NCI-H1092 treated with DMSO at 0.1 percent for 48 hours (cell line): ENCODE data around the gene KCNG1.
A peak's percentile ranks its signal among the peaks of the same experiment; 100 is the strongest.

Source experiments
- DNase-seq: peaks from one replicate; lab custom pipeline; 2025; lab: John Stamatoyannopoulos, UW

Gene KCNG1

DNA sequence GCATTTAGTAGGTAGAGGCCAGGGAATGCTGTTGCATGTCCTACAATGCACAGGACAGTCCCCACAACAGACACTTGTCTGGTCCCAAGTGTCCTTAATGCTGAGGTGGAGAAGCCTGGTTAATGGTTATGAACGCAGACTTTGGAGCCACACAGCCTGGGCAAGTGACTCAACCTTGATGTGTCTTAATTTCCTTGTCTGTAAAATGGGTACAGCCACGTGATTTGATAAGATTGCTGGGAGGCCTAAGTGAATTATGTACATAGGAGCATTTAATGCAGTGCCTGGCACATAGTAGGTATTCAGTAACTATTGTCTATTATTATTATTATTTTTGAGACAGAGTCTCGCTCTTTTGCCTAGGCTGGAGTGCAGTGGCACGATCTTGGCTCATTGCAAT is 11.4 kb downstream of the KCNG1 start:
- DNase-seq = no peak

DNA sequence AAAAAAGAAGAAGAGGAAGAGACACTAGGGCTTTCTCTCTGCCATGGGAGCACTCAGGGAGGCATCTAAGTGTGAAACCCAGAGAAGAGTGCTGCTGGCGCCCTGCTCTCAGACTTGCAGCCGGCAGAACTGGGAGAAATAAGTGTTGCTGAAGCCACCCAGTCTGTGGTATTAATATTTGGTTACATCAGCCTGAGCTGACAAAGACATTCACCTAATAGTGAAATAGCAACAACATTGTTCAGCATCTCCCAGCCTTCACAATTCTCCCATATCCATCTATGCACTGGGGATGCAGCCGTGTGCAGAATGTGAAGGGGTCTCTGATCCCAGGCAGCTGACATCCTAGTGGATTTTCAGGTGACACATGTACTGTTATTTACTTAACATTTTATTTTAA is 12.0 kb downstream of the KCNG1 start:
- no peak for DNase-seq

DNA sequence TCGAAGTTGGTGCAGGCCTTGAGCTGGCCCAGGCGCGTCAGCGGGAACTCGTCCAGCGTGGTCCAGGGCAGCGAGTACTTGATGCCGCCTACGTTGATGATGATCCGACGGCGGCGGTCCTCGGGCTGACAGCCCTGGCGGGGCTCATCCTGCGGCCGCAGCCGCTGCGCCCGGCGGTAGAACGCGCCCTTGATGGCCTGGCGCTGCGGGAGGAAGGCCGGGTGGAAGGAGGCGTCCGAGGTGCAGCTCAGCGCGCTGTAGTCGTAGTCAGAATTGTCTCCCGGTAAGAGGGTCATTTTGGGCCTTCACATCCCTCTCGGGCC is 12.9 kb downstream of the KCNG1 start:
- no peak for DNase-seq

DNA sequence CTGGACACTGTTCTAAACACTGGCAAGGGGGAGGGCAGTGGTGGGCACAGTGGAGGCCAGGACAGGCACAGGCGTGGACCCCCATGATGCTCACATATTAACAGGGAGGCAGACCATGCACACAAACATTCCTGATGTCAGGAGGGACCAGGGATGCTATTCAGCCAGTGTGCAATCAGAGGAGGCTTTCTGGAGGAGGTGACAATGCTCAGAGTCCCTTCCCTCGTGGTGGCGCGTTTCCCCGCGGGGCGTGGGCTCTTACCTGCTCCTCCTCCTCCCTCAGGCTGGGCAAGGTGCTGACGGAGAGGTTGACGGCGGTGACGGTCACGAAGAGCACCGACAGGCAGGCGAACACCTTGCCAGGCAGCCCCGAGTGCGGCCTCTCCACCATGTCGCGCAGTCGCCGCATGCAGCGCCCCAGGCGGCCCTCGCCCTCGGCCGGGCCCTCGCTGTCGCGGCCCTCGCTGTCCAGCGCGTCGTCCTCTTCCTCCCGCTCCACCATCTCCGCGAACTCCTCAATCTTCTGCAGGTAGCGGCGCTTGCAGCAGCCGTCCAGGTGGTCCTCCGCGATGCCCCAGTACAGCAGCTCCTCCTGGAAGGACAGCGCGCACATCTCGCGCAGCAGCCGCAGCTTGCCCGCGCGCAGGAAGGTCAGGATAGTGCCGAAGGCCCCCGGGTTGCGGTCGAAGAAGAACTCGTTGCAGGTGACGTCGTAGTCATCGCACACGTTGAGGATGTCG is 13.4 kb downstream of the KCNG1 start:
- no peak for DNase-seq

DNA sequence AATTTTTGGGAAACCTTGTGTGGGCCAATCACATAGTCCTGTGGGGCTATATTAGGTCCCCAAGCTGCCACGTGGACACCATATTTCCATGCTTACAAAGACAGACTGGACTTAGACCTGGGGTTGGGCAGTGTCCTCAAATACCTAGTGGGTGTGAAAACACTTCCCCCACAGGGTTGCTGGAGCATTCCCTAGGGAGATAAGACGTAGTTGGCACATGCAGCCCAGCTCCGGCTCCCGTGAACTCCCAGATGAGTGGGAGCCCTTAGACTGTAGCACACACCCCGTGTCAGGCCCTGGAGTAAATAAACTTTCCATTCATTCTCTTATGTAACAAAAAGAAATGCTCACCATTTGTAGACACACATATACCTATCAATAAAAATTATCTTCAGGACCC is 14.2 kb downstream of the KCNG1 start:
- no peak for DNase-seq

DNA sequence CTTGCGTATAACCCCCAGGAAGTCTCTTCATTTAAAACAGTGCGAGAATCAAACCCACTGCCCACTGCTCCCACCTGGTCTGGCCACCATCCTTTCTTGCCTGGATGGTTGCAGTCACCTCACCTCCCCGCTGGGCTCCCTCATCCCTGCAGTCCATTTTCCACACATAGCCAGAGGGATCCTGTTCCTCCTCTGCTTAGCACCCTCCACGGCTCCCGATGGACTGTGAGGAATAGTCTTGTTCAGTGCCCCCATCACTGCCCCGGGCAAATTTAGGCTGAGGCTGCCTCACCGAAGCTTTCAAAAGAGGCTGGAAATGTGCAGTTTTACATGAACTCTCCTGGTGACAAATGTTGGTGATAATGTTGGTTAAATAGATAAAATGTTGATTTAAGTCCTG is 17.7 kb downstream of the KCNG1 start:
- no peak for DNase-seq

DNA sequence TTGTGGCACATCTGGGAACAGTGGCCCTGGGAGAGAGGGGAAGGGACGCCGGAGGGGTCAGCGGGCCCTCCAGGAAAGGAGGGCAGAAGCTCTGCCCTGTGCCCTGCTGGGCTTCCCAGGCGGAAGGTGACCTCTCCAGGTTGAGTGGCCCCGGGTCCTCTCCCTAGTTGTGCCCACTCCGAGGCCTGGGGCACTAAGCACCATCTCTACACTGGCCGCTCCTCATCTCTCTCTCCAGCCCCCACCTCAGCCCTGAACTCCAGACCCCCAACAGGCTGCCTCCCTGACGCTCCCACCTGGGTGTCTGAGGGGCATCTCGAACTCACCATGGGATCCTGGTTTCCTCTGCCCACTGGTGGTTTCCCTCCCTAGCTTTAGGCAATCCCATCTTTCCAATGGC is 18.1 kb downstream of the KCNG1 start:
- DNase-seq = no peak

DNA sequence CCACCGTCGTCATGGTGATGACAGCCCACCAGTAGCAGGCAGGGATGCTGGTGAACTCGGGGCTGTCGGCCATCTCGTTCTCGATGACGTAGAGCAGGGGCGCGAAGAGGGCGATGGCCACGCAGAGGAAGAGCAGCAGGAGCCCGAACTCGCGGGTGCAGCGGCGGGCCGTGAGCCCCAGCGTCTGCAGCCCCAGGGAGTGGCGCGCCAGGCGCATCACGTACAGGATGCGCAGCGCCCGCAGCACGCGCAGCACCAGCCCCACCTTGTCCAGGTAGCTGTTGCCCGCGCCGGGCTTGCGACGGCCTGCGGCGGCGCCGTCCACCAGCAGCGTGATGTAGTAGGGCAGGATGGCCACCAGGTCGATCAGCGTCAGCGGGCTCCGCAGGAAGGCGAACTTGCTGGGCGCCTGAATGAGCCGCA is 18.6 kb downstream of the KCNG1 start:
- DNase-seq = no peak

DNA sequence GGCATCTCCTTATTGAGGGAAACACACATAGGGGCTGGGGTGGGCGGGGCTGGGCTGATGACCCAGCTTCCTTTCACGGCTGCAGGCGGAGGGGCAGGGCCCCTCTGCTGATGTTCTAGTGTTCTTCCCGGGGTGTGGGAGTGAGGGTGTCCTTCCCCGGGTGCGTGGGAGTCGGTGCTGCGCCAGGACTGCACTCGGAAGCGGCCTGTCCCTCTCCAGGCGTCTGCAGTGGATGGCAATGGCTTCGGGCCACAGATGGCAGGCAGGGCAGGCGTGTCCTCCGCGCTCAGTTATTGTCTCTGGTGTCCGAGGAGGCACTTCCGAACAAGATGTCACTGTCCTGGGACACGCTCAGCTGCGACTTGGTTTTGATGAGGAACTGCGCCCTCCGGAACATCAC is 19.2 kb downstream of the KCNG1 start:
- no peak for DNase-seq

DNA sequence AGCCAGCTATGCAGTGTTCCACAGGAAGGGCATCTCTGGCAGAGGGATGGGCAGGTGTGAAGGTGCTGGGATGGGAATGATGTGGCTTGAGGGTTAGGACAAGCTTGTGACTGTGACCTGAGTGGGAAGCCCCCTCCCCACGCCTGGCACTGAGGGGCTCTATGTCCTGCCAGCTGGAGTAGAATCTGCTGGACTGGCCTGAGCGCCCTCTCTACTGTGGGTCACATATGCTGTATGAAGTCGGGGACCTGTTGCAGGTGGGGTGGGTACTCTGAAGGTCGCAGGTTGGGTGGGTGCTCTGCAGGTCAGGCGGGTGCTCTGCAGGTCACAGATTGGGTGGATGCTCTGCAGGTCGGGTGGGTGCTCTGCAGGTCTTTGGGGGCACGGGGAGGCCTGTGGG is 20.3 kb downstream of the KCNG1 start:
- no peak for DNase-seq

DNA sequence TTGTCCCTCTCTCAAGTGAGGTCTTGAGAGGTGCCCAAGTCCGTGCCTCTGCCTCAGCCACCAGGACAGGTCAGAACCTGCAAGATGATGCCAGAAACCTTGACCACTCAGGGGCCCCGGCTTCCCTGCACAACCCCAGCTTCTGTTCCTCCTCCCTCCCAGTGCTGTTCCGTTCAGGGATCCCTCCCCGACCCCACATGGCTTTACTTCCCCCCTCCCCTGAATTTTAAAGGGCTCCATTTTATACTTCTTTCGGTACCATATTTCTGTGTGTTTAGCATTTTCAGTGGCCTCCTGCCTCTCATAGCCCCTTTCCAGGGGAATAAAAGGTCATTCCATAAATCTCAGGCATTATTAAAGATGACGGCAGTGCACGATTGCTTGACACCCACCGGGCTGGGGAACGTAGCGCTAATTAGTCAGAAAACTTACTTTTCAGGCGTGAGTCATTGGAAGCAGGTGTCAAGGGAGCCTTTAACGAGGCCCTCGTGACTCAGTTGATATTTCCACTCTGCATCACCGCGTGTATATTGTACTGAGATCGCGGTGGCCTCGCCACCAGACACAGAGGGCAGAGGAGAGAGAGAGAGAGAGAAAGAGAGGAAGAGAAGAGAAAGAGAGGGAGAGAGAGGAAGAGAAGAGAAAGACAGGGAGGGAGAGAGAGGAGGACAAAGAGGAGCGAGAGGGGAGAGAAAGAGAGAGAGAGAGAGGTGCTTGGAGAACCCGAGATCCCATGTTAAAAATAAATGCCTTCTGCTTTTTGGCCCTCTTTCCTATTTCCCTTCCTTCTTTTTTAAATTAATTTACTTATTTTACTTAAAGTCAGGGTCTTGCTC is 21.3 kb downstream of the KCNG1 start:
- no peak for DNase-seq

DNA sequence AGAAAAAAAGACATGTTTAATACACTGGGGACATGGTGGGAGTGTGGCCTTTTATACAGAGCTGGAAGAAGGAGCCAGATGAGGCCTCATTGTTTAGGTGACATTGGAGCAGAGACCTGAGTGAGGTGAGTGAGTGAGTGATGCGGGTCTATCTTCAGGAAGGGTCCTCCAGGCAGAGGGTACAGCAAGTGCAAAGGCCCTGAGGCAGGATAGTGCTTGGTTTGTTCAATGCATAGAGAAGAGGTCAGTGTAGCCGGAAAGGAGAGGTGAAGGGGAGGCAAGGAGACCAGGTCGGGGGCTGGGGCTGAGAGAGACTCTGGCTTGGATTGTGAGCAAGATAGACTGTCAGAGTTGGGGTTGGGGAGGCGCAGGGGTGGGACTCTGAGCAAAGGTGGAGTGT is 23.6 kb downstream of the KCNG1 start:
- DNase-seq = no peak

DNA sequence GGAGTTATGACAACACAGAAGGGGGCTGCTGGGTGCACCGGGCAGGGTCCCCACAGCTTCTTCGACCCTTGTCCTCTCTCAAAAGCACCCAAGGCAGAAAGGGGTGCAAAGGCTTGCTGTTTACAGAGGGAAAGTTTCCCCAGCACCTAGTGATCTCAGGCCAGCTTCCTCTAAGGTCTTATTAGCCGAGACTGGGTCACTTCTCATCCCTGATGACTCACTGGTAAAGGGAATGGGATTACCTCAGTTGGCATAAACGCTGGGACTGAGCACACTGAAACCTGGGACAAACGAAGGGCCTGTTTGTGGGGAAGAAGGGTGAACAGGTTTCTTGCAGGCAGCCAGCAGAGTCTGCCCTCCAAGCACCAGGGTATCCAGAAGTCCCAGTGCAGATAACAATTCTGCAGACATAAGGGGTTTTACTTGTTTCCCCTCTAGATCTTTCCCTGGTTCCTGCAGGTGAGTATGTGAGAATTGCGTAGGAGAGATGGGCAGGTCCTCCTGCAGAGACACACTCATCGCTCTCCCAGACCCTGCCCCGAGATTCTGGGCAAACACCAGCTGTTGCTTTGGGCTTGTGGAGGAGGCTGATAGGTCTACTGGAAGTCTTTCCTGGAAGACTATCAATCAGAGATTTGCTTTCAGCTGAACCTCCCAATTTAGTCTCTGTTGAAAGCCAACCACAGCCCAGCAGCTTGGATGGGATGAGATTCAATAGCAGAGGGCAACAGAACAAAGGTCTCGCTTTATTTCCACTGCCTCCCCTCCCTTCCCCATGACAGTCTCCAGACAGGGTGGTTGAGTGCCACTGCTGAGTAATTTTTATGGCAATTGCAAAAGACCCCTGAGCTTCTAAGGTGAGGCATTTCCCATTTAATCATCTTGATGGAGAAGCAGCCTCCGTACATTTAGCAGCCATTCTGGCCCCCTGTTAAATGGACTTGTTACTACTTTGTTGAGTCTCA is 25.7 kb downstream of the KCNG1 start:
- no peak for DNase-seq

DNA sequence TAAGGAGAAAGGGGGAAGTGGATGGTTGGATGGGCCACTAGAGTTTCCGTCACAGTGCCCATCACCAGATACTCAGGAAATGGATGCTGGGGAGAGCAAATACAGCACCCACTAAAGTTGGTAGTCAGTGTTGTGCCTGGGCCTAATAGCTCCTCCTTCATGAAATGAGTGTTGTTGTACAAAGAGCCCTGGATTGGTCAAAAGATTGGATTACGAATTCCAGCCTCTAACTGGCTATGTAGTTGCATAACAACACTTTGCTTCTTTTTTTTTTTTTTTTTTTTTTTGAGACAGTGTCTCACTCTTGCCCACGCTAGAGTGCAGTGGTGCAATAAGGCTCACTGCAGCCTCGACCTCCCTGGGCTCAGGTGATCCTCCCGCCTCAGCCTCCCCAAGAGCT is 27.4 kb downstream of the KCNG1 start:
- DNase-seq = no peak

DNA sequence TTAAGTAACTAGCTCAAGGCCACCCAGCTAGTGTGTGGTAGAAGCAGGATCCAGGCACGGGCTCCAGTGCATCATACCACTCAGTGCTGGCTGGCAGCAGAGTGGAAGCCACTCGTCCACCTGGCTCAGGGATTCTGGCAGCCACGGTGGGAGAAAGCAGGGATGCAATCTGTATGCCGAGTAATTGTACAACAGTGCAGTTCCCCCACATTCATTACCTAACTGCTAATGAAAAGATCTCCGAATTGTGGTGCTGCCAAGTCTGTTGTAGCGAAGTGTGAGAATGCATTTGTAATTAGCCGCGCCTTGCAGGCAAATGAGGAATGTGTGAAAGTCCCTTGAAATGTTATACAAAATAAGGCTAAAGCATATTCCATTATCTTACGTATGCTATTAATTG is 29.0 kb downstream of the KCNG1 start:
- DNase-seq = no peak

DNA sequence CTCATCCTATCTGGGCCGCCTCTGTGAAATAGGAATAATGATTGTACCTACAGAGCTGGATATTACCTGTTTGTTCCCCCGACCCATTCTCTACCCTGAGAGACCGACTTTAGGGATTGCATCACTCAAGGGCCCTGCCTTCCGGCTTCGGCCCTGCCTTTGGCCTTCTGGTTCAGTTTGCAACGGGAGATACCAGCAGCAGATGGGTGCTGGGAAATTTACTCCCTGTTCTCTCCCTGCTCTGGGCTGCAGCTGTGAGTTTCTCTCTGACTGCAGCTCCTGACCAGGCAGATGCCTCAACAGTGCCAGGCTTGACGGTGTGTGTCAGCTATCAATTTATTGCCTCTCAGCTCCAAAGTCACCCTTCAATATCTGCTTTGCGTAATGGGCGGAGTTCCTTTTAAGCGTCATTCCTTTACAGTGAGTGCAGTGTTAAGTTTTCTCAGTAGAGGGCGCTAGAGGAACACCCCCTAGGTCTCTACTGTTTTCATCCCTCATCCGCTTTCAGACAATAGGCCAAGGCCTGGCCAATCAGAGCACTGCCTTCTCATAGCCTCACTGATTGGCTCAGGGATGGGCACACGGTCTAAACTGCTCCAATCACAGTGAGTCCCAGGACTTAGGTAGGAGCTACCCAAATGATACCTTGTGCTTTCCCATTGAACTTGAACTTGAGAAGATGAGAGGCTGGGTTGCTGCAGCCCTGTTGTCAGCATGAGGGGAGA is 30.0 kb downstream of the KCNG1 start:
- peak; percentile 18 for DNase-seq

DNA sequence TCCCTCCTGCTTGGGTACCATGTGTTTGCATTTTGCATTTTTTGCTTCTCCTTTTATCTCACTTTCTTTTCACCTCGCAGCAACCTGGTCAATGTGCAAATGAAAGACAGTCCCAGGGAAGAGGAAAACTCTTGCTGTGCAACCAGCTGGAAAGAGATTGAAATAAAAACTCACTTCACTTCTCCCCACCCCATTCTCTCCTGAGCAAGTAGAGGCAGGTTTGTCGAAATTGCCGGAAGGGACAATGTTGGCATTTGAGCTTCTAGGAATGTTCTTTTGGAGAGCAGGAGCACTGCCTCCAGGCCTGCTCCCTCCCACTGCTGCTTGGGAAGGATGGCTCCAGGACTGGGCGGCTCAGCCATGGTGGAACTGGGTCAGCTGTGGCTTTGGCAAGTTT is 30.6 kb downstream of the KCNG1 start:
- no peak for DNase-seq

DNA sequence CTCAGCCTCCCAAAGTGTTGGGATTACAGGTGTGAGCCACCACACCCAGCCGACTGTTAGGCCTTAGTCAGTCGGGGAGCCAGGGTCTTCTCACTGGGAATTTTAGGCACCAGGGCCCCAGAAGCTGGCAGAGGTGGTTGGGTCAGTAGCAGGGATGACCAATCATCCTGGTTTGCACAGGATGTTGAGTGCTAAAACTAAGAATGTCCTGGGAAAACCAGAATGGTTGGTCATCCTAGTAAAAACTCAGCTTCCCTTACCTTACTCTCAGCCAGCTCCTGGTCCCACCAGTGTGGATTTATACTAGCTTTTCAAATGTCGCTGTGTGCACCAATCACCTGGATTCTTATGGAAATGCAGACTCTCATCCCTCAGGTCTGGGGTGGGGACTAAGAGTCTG is 31.8 kb downstream of the KCNG1 start:
- DNase-seq = no peak

DNA sequence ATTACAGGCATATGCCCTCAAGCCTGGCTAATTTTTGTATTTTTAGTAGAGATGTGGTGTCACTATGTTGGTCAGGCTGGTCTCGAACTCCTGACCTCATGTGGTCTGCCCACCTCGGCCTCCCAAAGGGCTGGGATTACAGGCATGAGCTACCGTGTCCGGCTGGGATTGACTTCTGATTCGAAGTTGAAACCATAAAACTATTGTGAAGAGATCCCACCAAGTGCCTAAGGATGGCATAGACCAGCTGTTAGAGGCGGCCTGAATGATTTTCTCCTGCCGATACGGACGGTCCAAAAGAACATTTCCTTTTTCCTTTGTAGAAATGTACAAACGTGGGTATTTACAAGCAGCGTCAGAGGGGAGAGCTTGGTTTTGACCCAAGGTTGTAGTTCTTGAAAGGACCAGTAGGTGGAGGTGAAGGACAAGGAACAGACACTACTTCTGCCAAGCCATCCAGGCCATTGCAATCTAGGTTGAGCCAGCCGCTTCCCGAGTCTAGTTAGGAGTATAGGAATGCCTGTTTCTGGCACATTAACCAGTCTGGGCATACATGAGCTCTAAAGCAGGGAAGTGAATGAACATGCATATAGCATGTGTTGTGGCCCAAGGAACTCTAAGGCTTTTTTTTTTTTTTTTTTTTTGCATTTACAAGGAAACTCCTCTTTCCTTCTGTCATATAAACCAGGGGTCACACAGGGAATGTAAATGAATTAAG is 35.3 kb downstream of the KCNG1 start:
- DNase-seq = peak; percentile 77

DNA sequence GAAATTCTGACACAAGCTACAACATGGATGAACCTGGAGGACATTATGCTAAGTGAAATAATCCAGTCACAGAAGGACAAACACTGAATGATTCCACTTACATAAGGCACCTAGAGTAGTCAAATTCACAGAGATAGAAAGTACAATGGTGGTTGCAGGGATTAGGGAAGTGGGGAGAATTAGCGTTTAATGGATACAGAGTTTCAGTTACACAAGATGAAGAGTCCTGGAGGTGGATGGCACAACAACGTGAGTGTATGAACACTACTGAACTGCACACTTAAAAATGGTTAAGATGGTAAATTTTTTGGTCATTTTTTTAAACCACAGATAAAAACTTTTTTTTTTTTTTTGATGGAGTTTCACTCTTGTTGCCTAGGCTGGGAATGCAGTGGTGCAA is 39.6 kb downstream of the KCNG1 start:
- no peak for DNase-seq

DNA sequence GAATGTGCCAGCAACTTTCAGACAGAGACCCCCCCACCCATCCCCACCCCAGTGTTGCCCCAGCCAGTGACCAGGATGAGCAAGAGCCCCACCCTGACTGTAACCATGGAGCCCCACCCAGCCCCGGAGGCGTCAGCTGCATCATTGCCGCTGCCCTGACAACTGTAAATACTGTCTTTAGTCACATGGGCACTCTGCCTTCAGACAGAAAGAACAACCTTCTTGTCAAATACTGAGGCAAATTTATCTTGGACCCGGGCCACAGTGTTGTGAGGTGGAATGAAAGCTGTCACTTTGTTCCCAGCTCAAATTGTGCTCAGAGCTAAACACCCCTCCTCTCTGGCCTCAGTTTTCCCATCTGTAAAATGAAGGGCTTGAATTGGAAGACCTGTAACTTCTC is 40.5 kb downstream of the KCNG1 start:
- DNase-seq = no peak
